ENCODE results near the gene NECAB3. TPM values are rescaled to one million over a fixed set of nuclear protein-coding genes. Genes with fewer than 3 reads are reported as not detected.

The NECAB3 gene
- total and polyA plus RNA-seq, 2 of the 13 experiments (the other 11 are each of a cell fraction or from before 2014, with no cell fraction given) = 61.5 to 65.5 TPM

- no peak for TF ChIP-seq ZNF607 (CRISPR knock-in tag; IDR thresholded peaks at IDR 0.05; ENCODE audit: borderline replicate concordance)
- TF ChIP-seq TEF (CRISPR knock-in tag; IDR thresholded peaks at IDR 0.05) = no peak
- no peak for TF ChIP-seq PAWR (CRISPR knock-in tag; IDR thresholded peaks at IDR 0.05; ENCODE audit: borderline replicate concordance)
- no peak for TF ChIP-seq RFX1 (IDR thresholded peaks at IDR 0.05)
- TF ChIP-seq ZNF564 (CRISPR knock-in tag; IDR thresholded peaks at IDR 0.05) = no peak
- TF ChIP-seq FOXP4 (CRISPR knock-in tag; IDR thresholded peaks at IDR 0.05) = no peak
- TF ChIP-seq ZNF7 (CRISPR knock-in tag; IDR thresholded peaks at IDR 0.05) = no peak
- 0 out of 2 replicates have a peak, but pooled peaks have one; percentile 7 for TF ChIP-seq ADNP (CRISPR knock-in tag; IDR thresholded peaks at IDR 0.05)
- TF ChIP-seq TBX3 (IDR thresholded peaks at IDR 0.05; ENCODE audit: borderline replicate concordance) = no peak
- TF ChIP-seq KDM2A (CRISPR knock-in tag; IDR thresholded peaks at IDR 0.05; ENCODE audit: borderline replicate concordance, low read depth) = no peak
- TF ChIP-seq ZMYM2 (CRISPR knock-in tag; IDR thresholded peaks at IDR 0.05) = 0 out of 2 replicates have a peak, but pooled peaks have one; percentile 74
- no peak for TF ChIP-seq TERF1 (CRISPR knock-in tag; IDR thresholded peaks at IDR 0.05)
- no peak for TF ChIP-seq SSRP1 (CRISPR knock-in tag; IDR thresholded peaks at IDR 0.05)
- 0 out of 2 replicates have a peak, but pooled peaks have one; percentile 22 for TF ChIP-seq DZIP1 (CRISPR knock-in tag; IDR thresholded peaks at IDR 0.05)
- no peak for TF ChIP-seq STAT6 (CRISPR knock-in tag; IDR thresholded peaks at IDR 0.05; ENCODE audit: borderline replicate concordance)
- peak; percentile 94 for TF ChIP-seq HOXA3 (CRISPR knock-in tag; IDR thresholded peaks at IDR 0.05)
- no peak for TF ChIP-seq IKZF1 (IDR thresholded peaks at IDR 0.05)
Measured at GRCh38 chr20:33719989-33720709, 45.9 kb upstream of the NECAB3 start, which contains the start of gene PXMP4 (continued).
